HG02623 (cell line): Measurements from ENCODE around the gene WDR86.

Experiments
- ATAC-seq: cut with Tn5 transposase; IDR thresholded peaks from one replicate; pipeline ENCODE4 v1.9.1; 2021; ENCODE audit warnings: moderate library complexity; ENCODE audit not compliant: unreplicated experiment

WDR86 gene

GRCh38 chr7:151408839-151409666 is 785 bp downstream of the WDR86 start:
- ATAC-seq, result no peak

GRCh38 chr7:151408498-151408838 is 1.4 kb downstream of the WDR86 start:
- no peak for ATAC-seq

GRCh38 chr7:151406886-151407583 is 2.8 kb downstream of the WDR86 start:
- ATAC-seq, result no peak

GRCh38 chr7:151406051-151406875 is 3.6 kb downstream of the WDR86 start:
- no peak for ATAC-seq

GRCh38 chr7:151405588-151405987 is 4.2 kb downstream of the WDR86 start:
- no peak for ATAC-seq

GRCh38 chr7:151405056-151405455 is 4.8 kb downstream of the WDR86 start:
- ATAC-seq, result no peak

- ATAC-seq, result no peak
Measured at GRCh38 chr7:151404216-151405011, 5.4 kb downstream of the WDR86 start.

- no peak for ATAC-seq
Measured at GRCh38 chr7:151403764-151404163, 6.1 kb downstream of the WDR86 start.

GRCh38 chr7:151402029-151402835 is 7.6 kb downstream of the WDR86 start:
- no peak for ATAC-seq

GRCh38 chr7:151400626-151401315 is 9.1 kb downstream of the WDR86 start:
- no peak for ATAC-seq

GRCh38 chr7:151399906-151400305 is 9.9 kb downstream of the WDR86 start:
- no peak for ATAC-seq

- ATAC-seq, result no peak
Measured at GRCh38 chr7:151399305-151399601, 10.6 kb downstream of the WDR86 start.

GRCh38 chr7:151398446-151399304 is 11.2 kb downstream of the WDR86 start:
- ATAC-seq, result no peak

- no peak for ATAC-seq
Measured at GRCh38 chr7:151397026-151397425, 12.8 kb downstream of the WDR86 start.

GRCh38 chr7:151396328-151396970 is 13.4 kb downstream of the WDR86 start:
- ATAC-seq, result no peak

- ATAC-seq, result no peak
Measured at GRCh38 chr7:151395036-151395367, 14.8 kb downstream of the WDR86 start.

GRCh38 chr7:151394076-151395035 is 15.5 kb downstream of the WDR86 start:
- no peak for ATAC-seq
